Measurements from ENCODE around the gene MFGE8.

MFGE8 gene

DNA sequence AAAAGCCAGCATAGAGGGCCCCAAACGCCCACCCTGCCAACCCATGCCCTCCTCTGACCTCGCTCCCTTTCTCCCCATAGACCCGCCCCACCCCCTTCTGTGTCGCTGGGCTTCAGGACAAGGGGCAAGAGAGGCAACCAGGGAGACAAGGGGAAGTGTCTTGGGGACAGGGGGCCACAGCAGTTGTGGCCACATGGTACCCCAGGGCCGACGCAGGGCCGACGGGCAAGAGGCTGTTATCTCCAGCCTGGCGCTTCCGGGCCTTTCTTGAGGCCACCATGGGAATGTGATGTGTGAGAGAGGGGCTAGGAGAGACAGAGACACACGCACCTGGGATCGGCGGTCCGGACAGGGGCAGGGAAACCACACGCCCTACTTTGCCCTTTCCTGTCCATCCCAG, 14.4 kb downstream of the MFGE8 start:
- no peak for DNase-seq (ENCODE audit: low read depth in 2 of 2)

DNA sequence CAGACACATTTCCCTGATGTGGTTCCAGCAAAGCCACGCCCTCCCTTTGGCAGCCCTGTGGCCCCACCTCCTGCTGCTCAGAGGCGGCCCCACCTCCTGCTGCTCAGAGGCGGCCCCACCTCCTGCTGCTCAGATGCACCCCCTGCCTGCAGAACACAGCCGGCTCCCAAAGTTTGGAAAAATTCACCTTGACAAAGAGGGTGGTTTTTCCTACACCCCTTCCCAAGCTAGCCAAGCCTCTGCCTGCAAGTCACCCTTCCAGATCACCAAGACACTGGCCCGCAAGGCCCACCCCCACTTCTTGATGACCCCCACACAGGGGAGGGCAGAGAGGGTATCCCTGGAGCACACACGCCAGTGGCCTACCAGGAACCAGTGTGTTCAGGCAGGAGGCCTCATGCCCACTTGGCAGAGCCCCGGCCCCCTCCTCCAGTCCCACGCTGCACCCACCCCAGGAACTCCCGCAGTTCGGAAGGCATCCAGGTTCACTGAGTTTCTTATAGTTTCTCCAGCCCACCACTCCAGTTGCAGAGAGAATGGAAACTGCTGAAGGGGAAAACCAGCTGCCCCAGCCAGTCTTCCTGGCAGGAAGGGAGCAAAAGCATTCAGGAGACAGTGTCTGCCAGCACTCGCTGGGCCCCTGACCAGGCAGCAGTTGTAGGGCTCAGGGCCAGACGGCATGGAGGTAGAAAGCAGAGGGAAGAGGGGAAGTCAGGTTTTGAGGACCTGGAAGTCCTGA, 15.6 kb downstream of the MFGE8 start:
- peak; percentile 27 to 73 for DNase-seq (ENCODE audit: low read depth in 2 of 2)

GRCh38 chr15:88897142-88897455, 16.1 kb downstream of the MFGE8 start:
- no peak for DNase-seq (ENCODE audit: low read depth in 2 of 2)

DNA sequence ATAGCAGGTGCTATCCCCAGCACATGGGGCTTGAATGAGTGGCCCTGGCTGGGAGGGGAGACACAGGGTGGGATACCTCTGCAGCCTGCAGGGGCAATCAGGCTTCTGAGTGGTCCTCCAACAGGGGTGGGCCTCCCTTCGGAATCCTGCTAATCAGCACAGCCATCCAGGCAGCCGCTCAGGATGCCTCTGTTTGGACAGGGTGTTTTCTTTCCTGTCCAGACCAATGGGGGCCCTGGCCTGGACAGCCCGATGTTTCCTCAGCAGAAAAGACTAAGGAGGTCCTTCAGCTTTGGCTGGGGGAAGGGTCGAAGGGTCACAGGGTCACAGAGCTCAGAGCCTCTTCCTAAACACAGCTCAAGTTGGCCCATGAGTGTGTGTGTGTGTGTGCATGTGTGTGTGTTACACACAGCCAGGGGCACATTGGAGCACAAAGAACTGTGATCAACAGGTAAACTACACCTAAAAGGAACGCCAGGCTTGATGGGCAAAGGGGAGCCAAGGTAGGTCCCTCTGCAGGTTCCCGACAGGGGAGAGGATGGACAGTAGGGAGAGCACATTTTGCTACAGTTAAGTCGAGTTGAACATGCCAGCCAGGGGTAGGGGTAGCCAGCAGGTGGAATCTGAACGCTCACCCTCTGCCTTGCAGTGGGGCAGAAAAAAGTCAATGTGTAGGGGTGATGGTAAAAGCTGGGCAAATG, 16.7 kb downstream of the MFGE8 start:
- DNase-seq (ENCODE audit: low read depth in 2 of 2): no peak

GRCh38 chr15:88894819-88895767, 18.1 kb downstream of the MFGE8 start, which contains the start of gene HAPLN3:
Gene HAPLN3 (minus strand): TSS chr15:88895544. CDS start chr15:88887298, 8,246 bp downstream.
- peak in 1 of 2 donors; percentile 26 for DNase-seq (ENCODE audit: low read depth in 2 of 2)

GRCh38 chr15:88894348-88894818, 18.8 kb downstream of the MFGE8 start:
- DNase-seq (ENCODE audit: low read depth in 2 of 2): peak; percentile 65 to 78

DNA sequence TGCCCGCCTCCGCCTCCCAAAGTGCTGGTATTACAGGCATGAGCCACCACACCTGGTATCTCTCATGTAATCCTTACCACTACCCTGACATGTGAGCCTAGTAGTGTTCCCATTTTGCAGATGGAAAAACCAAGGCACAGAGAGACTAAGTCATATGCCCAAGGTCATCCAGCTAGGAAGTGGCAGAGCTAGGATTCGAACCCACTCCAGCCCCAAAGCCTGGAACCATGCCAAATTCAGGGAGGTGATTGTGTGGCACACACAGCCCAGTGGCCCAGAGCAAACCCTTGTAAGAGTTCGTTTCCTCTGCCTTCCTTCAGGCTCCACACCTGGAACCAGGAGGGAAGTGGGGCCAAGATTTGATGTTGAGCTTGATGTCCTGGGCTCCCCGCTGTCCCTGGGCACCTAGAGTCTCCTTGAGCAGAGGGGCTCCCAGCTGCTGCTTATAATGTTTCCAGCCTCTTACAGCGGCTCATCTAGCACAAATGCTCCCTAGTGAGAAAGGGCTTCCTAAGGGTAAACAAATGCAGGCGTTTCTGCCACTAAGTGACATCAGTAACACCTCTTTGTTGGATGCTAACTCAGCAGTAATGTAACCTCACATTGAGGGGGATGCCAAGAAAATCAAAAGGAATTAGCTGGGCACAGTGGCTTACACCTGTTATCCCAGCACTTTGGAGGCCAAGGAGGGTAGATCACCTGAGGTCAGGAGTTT, 21.5 kb downstream of the MFGE8 start:
- DNase-seq (ENCODE audit: low read depth in 2 of 2): no peak

DNA sequence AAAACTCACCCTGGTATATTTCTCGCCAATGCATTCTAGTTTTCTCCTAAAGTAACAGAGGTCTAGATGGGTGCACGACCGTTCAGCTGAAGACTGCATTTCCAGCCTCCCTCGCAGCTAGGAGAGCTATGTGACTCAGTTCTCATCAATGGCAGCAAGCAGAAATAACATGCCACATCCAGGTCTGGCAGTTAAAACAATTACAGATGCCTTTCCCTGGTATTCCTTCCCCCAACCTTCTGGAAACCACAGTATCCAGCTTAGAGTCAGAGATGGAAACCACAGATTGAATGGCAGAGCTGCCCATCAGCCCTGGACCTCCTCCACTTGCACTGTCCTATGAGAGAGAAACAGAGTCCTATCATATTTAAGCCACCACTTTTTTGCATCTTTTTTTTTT, 22.7 kb downstream of the MFGE8 start:
- no peak for DNase-seq (ENCODE audit: low read depth in 2 of 2)

DNA sequence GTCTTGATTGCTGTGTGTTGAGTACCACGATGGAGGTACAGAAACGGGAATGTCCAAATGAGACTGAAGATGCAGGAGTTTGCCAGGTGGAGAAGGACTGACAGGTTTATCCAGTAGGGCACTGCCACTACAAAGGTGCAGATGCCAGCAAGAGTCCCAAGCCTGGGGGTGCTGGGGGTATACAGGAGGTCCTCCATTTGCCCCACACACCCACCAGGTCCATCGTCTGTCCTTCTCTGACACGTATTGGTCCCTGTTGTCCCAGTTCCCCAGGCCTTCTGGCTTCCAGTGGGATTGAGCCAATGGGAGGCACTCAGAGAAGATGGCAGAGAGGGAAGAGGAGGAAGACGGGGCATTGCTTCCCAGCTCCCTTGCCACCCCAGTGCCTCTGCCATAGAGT, 24.5 kb downstream of the MFGE8 start:
- DNase-seq (ENCODE audit: low read depth in 2 of 2): no peak

GRCh38 chr15:88887068-88887580, 26.1 kb downstream of the MFGE8 start:
- DNase-seq (ENCODE audit: low read depth in 2 of 2): no peak

DNA sequence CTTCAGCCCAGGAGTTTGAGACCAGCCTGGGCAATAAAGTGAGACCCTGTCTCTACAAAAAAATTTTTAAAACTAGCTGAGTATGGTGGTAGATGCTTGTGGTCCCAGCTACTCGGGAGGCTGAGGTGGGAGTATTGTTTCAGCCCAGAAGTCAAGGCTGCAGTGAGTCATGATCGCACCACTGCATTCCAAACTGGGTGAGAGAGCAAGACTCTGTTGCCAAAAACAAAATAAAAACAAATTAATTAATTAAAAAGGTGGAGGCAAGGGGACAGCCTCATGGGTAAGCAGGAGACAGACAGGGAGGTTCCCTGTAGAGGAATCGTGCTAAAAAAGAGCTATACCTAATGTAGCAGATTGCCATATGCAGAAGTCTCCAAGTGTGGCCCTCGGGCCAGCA, 30.4 kb downstream of the MFGE8 start:
- no peak for DNase-seq (ENCODE audit: low read depth in 2 of 2)

- DNase-seq (ENCODE audit: low read depth in 2 of 2): no peak
Measured at GRCh38 chr15:88881775-88882174, 31.4 kb downstream of the MFGE8 start.

- DNase-seq (ENCODE audit: low read depth in 2 of 2): no peak
Measured at GRCh38 chr15:88880944-88881740, 32.0 kb downstream of the MFGE8 start.

- no peak for DNase-seq (ENCODE audit: low read depth in 2 of 2)
Measured at GRCh38 chr15:88878720-88879184, 34.4 kb downstream of the MFGE8 start.

DNA sequence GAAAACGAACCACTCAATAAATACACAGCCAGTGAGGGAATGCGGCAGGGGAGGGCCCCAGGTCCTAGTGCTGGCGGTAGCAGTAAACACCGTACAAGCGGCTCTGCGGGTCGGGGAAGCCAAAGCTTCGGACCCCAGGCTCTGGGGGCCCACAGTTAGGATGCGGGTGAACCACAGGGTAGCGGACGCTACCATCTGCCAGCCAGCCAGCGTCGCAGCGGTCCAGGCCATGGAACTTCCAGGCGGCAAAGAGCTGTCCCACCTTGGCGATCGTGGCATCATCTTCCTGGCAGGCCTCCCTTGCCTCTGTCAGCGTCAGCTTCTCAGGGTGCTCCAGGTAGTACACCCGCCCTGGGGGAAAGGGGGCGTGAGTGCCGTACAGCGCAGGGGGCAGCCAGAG, 35.3 kb downstream of the MFGE8 start:
- DNase-seq (ENCODE audit: low read depth in 2 of 2): no peak

DNA sequence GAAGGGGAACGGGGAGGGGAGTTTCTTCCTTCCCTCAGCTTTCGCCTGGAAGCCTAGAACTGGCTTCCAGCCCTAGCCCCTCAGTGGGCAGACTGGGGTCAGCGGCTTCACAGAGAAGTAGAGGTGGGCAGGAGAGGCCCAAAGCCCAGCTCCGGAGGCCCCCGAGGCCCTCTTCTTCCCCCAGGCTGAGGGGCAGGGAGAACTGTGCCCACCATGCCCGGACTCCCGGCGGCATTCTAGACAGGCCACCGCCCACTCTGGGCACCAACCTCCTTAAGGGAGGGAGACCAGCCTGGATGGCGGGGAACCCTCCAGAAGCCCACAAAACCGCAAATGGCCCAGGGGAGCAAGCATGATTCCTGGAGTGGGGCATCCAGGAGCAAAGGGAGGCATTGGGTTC, 35.8 kb downstream of the MFGE8 start:
- DNase-seq (ENCODE audit: low read depth in 2 of 2): no peak

GRCh38 chr15:88876573-88876972, 36.6 kb downstream of the MFGE8 start:
- DNase-seq (ENCODE audit: low read depth in 2 of 2): no peak

GRCh38 chr15:88874684-88875083, 38.5 kb downstream of the MFGE8 start:
- no peak for DNase-seq (ENCODE audit: low read depth in 2 of 2)

DNA sequence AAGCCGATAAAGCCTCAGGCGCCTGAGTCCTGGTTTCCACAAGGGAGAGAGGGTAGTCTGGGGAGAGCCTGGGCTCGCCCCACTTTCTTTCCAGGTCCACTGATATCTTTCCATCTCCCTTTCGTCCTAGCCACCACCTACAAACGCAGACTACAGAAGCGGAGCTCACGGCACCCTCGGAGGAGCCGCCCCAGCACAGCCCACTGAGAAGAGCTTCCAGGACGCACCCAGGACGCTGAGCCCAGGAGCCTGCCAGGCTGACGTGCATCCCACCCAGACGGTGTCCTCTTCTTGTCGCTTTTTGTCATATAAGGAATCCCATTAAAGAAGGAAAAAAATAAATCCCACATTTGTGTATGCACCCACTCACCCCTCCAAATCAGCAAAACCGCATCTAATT, 38.9 kb downstream of the MFGE8 start:
- DNase-seq (ENCODE audit: low read depth in 2 of 2): no peak

GRCh38 chr15:88873786-88874185, 39.4 kb downstream of the MFGE8 start:
- DNase-seq (ENCODE audit: low read depth in 2 of 2): no peak
